Hepatocyte (in vitro differentiated cells): ENCODE measurements around the gene GFY. TPM values are rescaled to one million over a fixed set of nuclear protein-coding genes. Genes with fewer than 3 reads are reported as not detected.

Experiments used
- DNase-seq: peaks from one replicate; pipeline ENCODE4 v3.0.0-alpha.2; 2016; ENCODE audit warnings: low spot score
- H2AFZ ChIP-seq: fragments of 200-600 bp; sonication (generic); 2 replicates; pipeline ENCODE4 v1.6.0; 2016; ENCODE audit warnings: antibody characterized with exemption, mild to moderate bottlenecking
- H3K27ac ChIP-seq: fragments of 200-600 bp; sonication (generic); 2 replicates; pipeline ENCODE4 v1.5.1; 2016; ENCODE audit warnings: mild to moderate bottlenecking
- H3K27me3 ChIP-seq: fragments of 200-600 bp; sonication (generic); 2 replicates; pipeline ENCODE4 v1.6.1; 2016
- H3K36me3 ChIP-seq: fragments of 200-600 bp; sonication (generic); replicated peaks from 2 replicates; pipeline ENCODE4 v1.5.1; 2016; ENCODE audit warnings: low read depth; ENCODE audit not compliant: insufficient read depth
- H3K4me1 ChIP-seq: fragments of 200-600 bp; sonication (generic); 2 replicates; pipeline ENCODE4 v1.5.1; 2016; ENCODE audit warnings: mild to moderate bottlenecking, moderate library complexity; ENCODE audit not compliant: insufficient read depth
- H3K4me2 ChIP-seq: fragments of 200-600 bp; sonication (generic); 2 replicates; pipeline ENCODE4 v1.6.0; 2016
- H3K4me3 ChIP-seq: fragments of 200-600 bp; sonication (generic); 2 replicates; pipeline ENCODE4 v1.5.1; 2016; ENCODE audit warnings: mild to moderate bottlenecking
- H3K79me2 ChIP-seq: fragments of 200-600 bp; sonication (generic); 2 replicates; pipeline ENCODE4 v1.6.0; 2017; ENCODE audit warnings: mild to moderate bottlenecking
- H3K9me2 ChIP-seq: fragments of 200-600 bp; sonication (generic); replicated peaks from 2 replicates; pipeline ENCODE4 v1.6.0; 2017; ENCODE audit warnings: mild to moderate bottlenecking; ENCODE audit not compliant: insufficient read depth
- H3K9me3 ChIP-seq: fragments of 200-600 bp; sonication (generic); 2 replicates; pipeline ENCODE4 v1.5.1; 2016; ENCODE audit warnings: low read depth, mild to moderate bottlenecking
- H4K20me1 ChIP-seq: fragments of 200-600 bp; sonication (generic); 2 replicates; pipeline ENCODE4 v1.6.0; 2016; ENCODE audit warnings: mild to moderate bottlenecking; ENCODE audit not compliant: insufficient read depth, poor library complexity, severe bottlenecking
- EZH2 ChIP-seq: fragments of 200-600 bp; sonication (generic); IDR thresholded peaks from 2 replicates; pipeline ENCODE4 v1.6.1; 2016; ENCODE audit warnings: antibody characterized with exemption, mild to moderate bottlenecking, borderline replicate concordance
- EZH2phosphoT487 ChIP-seq: fragments of 200-600 bp; sonication (generic); IDR thresholded peaks from one replicate; pipeline ENCODE4 v1.6.1; 2018; ENCODE audit warnings: antibody characterized with exemption, mild to moderate bottlenecking, low read depth, moderate library complexity; ENCODE audit not compliant: unreplicated experiment, severe bottlenecking
- WGBS: methylation state at CpG from one replicate; pipeline ENCODE4 v1.1.6; 2016; ENCODE audit warnings: low lambda C conversion rate; ENCODE audit errors: missing lambda C conversion rate; 5-methylcytosine and 5-hydroxymethylcytosine counted together
- polyA plus RNA-seq: library from polyadenylated mRNA; unstranded; fragments of >200 nt; fragmentation: Nextera tagmentation; extraction: Ambion mirVana; gene quantifications from 2 replicates; pipeline ENCODE4 v1.2.1, GENCODE V29; 2016
- total RNA-seq: library from RNA; depleted of rRNA; stranded (reverse); fragments of >200 nt; gene quantifications from 2 replicates; pipeline ENCODE4 v1.2.3, GENCODE V29; 2014
- TF ChIP-seq, protein P1 (sequence below): fragments of 200-600 bp; sonication (generic); IDR thresholded peaks from 2 replicates; pipeline ENCODE4 v1.5.1; 2016; ENCODE audit warnings: antibody characterized with exemption, mild to moderate bottlenecking; ENCODE audit not compliant: poor library complexity

GFY gene
- total and polyA plus RNA-seq, 2 experiments from 2014 or later, result not detected

DNA sequence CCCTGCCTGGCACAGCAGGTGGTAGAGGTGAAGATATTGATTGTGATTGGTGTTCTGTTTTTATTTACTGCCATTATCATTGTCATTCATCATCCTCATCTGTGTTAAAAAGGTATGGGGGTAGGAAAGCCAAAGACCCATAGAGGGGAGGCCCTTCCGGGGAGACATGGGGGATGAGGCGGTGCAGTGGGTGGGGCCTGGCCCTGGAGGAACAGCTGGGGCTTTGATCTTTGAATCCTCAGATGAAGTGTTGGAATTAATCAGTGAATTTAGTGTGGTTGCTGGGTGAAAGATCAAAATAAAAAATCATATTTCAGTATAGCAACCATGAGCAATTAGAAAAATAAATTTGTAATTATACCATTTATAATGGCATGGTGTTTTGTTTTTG is 9.4 kb upstream of the GFY start:
- no peak overlapping the region for H3K4me3 ChIP-seq
- H2AFZ ChIP-seq, result no peak overlapping the region
- peaks cover 45% of the 10 kb centered on the region for H3K27me3 ChIP-seq
- H3K27ac ChIP-seq, result no peak overlapping the region
- TF ChIP-seq EZH2phosphoT487 (no peak), EZH2 (no peak)
- TF ChIP-seq, protein P1, sequence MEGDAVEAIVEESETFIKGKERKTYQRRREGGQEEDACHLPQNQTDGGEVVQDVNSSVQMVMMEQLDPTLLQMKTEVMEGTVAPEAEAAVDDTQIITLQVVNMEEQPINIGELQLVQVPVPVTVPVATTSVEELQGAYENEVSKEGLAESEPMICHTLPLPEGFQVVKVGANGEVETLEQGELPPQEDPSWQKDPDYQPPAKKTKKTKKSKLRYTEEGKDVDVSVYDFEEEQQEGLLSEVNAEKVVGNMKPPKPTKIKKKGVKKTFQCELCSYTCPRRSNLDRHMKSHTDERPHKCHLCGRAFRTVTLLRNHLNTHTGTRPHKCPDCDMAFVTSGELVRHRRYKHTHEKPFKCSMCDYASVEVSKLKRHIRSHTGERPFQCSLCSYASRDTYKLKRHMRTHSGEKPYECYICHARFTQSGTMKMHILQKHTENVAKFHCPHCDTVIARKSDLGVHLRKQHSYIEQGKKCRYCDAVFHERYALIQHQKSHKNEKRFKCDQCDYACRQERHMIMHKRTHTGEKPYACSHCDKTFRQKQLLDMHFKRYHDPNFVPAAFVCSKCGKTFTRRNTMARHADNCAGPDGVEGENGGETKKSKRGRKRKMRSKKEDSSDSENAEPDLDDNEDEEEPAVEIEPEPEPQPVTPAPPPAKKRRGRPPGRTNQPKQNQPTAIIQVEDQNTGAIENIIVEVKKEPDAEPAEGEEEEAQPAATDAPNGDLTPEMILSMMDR, result no peak
- no peak overlapping the region for H3K4me2 ChIP-seq
- WGBS, result 94% methylated on average over 2 of the region's 2 CpGs
- no peaks in the 10 kb centered on the region for H3K9me3 ChIP-seq
- no peaks in the 10 kb centered on the region for H4K20me1 ChIP-seq
- no peaks in the 10 kb centered on the region for H3K79me2 ChIP-seq
- no peaks in the 10 kb centered on the region for H3K4me1 ChIP-seq
- no peaks in the 10 kb centered on the region for H3K9me2 ChIP-seq
- no peak for DNase-seq
- no peaks in the 10 kb centered on the region for H3K36me3 ChIP-seq

DNA sequence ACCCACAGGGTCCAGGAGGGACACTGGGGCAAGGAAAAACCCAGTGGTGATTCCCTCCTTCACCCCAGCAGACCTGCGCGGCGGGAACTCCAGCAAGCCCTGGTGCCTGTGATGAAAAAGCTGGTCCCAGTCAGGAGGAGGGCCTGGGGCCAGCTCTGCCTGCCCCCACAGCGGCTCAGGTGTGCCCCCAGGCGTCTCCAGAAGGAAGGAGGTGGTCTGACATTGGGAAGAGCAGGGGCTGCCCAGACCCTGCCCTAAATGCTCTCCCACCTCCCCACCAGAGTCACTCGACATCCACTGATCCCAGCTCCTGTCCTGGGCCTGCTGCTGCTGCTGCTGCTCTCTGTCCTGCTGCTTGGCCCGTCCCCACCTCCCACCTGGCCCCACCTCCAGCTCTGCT is 8.1 kb upstream of the GFY start:
- 40% methylated on average over 6 of the region's 7 CpGs for WGBS
- no peaks in the 10 kb centered on the region for H3K4me1 ChIP-seq
- no peaks in the 10 kb centered on the region for H3K9me3 ChIP-seq
- TF ChIP-seq EZH2 (no peak), EZH2phosphoT487 (no peak)
- TF ChIP-seq, protein P1, result no peak
- no peak overlapping the region for H3K4me3 ChIP-seq
- H3K9me2 ChIP-seq, result no peaks in the 10 kb centered on the region
- H3K27me3 ChIP-seq, result peaks cover 57% of the 10 kb centered on the region
- H2AFZ ChIP-seq, result no peak overlapping the region
- H3K36me3 ChIP-seq, result no peaks in the 10 kb centered on the region
- no peak overlapping the region for H3K4me2 ChIP-seq
- no peak overlapping the region for H3K27ac ChIP-seq
- H4K20me1 ChIP-seq, result no peaks in the 10 kb centered on the region
- DNase-seq, result no peak
- H3K79me2 ChIP-seq, result no peaks in the 10 kb centered on the region

DNA sequence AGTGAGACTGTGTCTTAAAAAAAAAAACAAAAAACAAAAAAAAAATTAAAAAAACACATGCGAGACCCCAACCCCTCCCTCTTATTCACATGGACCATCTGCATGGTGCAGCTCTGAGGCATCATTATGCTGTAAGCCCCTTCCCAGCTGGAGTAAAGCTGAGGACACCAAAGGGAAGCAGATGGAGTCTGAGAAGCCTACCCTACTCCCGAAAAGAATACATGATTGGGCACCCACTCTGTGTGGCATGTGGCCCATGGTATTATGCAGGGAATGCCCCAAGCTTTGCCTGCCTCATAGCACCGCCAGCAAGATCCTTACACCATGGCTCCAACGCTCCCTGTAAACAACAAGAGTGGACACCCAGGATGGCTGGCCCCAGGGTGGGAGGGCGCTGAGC is 6.7 kb upstream of the GFY start:
- H3K27ac ChIP-seq, result no peak overlapping the region
- H3K27me3 ChIP-seq, result peaks cover 71% of the 10 kb centered on the region
- H3K9me3 ChIP-seq, result no peaks in the 10 kb centered on the region
- no peak overlapping the region for H3K4me2 ChIP-seq
- H3K4me1 ChIP-seq, result peaks cover 3% of the 10 kb centered on the region
- WGBS, result 88% methylated on average over 5 of the region's 5 CpGs
- no peaks in the 10 kb centered on the region for H4K20me1 ChIP-seq
- no peak overlapping the region for H2AFZ ChIP-seq
- H3K4me3 ChIP-seq, result no peak overlapping the region
- no peaks in the 10 kb centered on the region for H3K79me2 ChIP-seq
- H3K36me3 ChIP-seq, result no peaks in the 10 kb centered on the region
- H3K9me2 ChIP-seq, result no peaks in the 10 kb centered on the region
- DNase-seq, result no peak
- TF ChIP-seq EZH2, result no peak
- no peak for TF ChIP-seq EZH2phosphoT487
- TF ChIP-seq, protein P1, result no peak

DNA sequence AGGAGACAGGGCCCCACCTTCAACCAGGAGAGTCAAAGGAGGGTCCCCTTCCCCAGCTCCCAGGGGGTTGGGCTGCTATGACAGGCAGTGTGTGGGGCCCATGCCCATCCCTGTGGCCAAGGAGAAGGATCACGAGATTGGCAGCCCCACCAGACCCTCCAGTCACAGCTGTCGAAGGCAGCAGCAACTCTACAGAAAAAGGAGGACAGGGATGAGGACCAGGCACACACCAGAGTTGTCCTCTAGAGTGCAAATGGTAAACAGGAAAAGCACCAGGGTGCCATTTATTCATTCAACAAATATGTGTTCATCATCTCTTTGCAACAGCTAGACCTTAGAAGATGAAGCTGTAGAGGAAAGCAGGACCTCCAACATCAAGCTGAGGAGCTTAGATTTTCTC is 6.0 kb upstream of the GFY start:
- WGBS, result 88% methylated on average over 2 of the region's 2 CpGs
- Histone ChIP-seq H3K9me3 (no peaks in the 10 kb centered on the region), H3K4me2 (no peak overlapping the region), H3K27ac (no peak overlapping the region), H2AFZ (no peak overlapping the region), H3K36me3 (no peaks in the 10 kb centered on the region), H3K79me2 (no peaks in the 10 kb centered on the region), H4K20me1 (no peaks in the 10 kb centered on the region), H3K4me1 (peaks cover 3% of the 10 kb centered on the region), H3K9me2 (no peaks in the 10 kb centered on the region), H3K27me3 (peaks cover 78% of the 10 kb centered on the region), H3K4me3 (no peak overlapping the region)
- no peak for DNase-seq
- TF ChIP-seq EZH2phosphoT487 (no peak), EZH2 (no peak)
- TF ChIP-seq, protein P1, result no peak
